ENCODE data around the gene STEAP1B.

Gene STEAP1B

DNA sequence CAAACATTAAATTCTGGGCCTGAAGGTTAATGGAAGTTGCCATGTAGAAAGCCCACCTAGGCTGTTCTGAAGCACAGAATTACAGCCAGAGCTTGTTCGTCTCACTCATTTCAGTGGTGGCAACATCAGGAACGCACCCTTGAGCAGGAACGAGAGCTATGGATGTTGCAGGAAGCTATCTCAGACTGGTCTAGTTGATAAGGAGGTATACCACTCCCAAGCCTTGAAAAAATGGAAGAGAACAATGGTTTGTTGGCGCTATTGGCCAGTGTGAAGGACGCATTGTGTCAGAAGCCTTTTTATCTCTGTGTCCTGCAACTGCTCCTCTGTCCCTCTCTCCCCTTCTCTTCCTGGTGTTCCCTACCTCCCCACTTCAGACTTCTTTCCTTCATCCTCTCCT is 82.1 kb downstream of the STEAP1B start:
- no peak overlapping the region for H3K4me3 ChIP-seq (ENCODE audit: low read depth, low read length)
- POLR2A ChIA-PET = no interaction called here
- no peak for DNase-seq (ENCODE audit: low read depth, low spot score)
- CTCF ChIA-PET = no interaction called here
- TF ChIP-seq, protein P1, sequence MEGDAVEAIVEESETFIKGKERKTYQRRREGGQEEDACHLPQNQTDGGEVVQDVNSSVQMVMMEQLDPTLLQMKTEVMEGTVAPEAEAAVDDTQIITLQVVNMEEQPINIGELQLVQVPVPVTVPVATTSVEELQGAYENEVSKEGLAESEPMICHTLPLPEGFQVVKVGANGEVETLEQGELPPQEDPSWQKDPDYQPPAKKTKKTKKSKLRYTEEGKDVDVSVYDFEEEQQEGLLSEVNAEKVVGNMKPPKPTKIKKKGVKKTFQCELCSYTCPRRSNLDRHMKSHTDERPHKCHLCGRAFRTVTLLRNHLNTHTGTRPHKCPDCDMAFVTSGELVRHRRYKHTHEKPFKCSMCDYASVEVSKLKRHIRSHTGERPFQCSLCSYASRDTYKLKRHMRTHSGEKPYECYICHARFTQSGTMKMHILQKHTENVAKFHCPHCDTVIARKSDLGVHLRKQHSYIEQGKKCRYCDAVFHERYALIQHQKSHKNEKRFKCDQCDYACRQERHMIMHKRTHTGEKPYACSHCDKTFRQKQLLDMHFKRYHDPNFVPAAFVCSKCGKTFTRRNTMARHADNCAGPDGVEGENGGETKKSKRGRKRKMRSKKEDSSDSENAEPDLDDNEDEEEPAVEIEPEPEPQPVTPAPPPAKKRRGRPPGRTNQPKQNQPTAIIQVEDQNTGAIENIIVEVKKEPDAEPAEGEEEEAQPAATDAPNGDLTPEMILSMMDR (IDR thresholded peaks at IDR 0.05; ENCODE audit: insufficient read depth, low read length, missing control alignments) = no peak

DNA sequence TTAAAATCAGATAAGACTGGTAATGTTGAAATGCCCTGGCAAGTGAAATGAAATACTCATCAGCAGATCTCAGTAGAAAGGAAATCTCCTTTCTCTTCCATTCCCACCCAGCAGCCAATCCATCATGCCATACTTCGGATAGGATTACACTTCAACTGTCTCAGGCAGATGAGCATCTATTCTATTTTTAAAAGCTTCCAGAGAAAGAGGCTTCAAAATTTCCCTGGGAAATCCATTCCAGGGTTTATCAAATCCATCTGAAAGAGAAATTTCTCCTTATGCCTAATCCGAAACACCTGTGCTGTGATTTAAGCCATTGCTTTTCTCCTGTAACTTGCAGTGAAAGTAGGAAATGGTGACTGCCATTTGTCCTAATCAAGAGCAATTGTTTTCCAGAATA is 82.6 kb downstream of the STEAP1B start:
- DNase-seq (ENCODE audit: low read depth, low spot score) = no peak
- no peak overlapping the region for H3K4me3 ChIP-seq (ENCODE audit: low read depth, low read length)
- POLR2A ChIA-PET = no interaction called here
- TF ChIP-seq, protein P1 (IDR thresholded peaks at IDR 0.05; ENCODE audit: insufficient read depth, low read length, missing control alignments) = no peak
- CTCF ChIA-PET = no interaction called here

DNA sequence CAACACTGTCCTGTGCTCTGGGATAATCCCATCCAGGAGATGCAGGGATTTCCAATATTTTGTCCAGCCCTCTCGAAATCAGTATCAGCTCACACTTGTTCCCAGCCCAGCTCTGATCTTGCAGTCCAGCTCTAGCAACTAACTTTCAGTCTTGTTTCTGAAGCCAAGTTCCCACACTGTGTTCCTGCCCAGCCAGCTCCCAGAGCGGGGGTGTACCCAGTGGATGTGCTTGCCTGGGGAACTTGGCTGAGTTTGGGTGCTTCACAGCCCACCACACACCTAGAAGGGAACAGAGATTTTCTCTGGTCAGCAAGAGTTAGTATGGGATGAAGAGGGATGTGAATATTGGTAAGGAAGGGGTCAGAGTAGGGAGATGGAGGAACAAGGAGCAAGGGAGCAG is 85.6 kb downstream of the STEAP1B start:
- no peak overlapping the region for H3K4me3 ChIP-seq (ENCODE audit: low read depth, low read length)
- TF ChIP-seq, protein P1 (IDR thresholded peaks at IDR 0.05; ENCODE audit: insufficient read depth, low read length, missing control alignments) = no peak
- POLR2A ChIA-PET = no interaction called here
- no peak for DNase-seq (ENCODE audit: low read depth, low spot score)
- CTCF ChIA-PET = no interaction called here

DNA sequence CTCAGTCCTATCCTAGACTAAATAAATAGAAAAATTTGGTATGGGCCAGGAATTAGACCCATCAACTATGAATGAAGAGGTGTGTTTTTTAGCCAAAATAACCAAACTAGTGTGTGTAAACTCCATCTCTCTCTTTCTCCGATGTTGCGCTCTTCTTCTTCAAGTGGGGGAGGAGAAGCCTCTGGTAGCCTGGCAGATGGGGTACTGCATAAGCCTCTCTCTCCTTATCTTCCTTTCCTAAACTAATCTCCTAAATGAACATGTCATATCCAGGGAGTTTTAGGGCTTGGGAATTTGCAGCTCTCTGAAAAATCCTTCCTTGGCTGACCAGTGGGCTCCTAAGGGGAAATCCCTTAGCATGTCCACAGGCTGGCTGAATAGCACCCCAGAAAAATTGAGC is 86.8 kb downstream of the STEAP1B start:
- no peak for DNase-seq (ENCODE audit: low read depth, low spot score)
- CTCF ChIA-PET = no interaction called here

DNA sequence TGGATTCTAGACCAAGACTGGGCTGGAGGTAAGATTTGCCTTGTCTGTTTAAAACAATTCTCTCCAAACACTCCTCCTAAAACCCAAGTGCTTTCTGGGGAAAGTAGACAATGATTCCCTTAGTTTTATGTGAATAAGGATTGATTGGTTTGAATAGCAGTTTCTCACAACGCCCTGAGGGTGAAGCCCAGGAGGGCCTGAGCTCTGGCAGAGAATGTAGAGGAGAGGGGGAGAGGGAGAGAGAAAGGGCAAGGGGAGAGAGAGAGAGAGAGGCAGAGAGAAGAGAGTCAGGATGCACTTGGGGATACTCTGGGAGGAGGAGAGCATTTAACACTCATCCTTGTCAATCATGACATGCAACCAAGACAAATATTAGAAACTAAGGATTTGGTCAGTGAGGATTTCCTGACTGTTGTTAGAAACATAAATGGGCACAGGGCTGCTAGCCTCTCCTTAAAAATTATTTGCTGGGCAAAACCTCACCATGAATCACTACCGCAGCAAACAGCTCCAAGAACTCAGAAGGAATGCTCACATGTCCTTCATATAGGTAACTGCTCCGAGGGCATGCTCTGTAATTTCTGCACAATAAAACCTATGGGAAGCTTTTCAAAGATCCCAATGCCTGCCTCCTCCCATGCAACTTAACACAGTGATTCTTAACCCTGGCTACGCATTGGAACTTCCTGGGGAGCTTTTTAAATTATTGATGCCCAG is 87.9 kb downstream of the STEAP1B start:
- CTCF ChIA-PET = no interaction called here
- POLR2A ChIA-PET = no interaction called here
- DNase-seq (ENCODE audit: low read depth, low spot score) = no peak
- TF ChIP-seq, protein P1 (IDR thresholded peaks at IDR 0.05; ENCODE audit: insufficient read depth, low read length, missing control alignments) = no peak
- H3K4me3 ChIP-seq (ENCODE audit: low read depth, low read length) = no peak overlapping the region

More for the DNA sequence above, 86.8 kb downstream of the STEAP1B start:
- TF ChIP-seq, protein P1 (IDR thresholded peaks at IDR 0.05; ENCODE audit: insufficient read depth, low read length, missing control alignments) = no peak
- no peak overlapping the region for H3K4me3 ChIP-seq (ENCODE audit: low read depth, low read length)
- POLR2A ChIA-PET = no interaction called here

DNA sequence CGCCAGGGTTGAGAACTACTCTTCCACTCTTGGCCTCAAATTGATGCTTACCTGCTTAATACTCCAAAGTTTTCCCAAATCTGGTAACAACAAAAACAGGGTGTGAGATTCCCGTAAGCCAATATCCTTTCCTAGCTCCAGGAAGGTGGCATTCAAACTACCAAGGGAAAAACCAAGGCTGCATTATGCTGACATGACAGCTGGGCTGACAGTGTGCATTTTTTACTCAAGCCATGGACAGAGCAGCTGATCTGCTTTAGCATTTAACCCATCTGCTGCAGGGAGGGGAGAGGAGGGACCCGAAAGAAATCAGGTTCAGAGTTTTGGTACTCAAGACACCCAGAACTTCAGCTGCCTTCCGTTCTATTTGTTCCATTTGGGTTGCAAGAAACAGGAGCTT is 93.3 kb downstream of the STEAP1B start:
- TF ChIP-seq, protein P1 (IDR thresholded peaks at IDR 0.05; ENCODE audit: insufficient read depth, low read length, missing control alignments) = no peak
- ChIA-PET CTCF (no interaction called here), POLR2A (no interaction called here)
- H3K4me3 ChIP-seq (ENCODE audit: low read depth, low read length) = no peak overlapping the region
- no peak for DNase-seq (ENCODE audit: low read depth, low spot score)

Measured in AG04449 (cell line).